GM12865 (cell line): ENCODE results near the gene SHCBP1L.

Source experiments
- DNase-seq: peaks from one replicate; pipeline ENCODE4 v3.0.0; 2010; ENCODE audit warnings: low read depth
- H3K4me3 ChIP-seq: 2 replicates; pipeline ENCODE4 v1.5.1; 2011; ENCODE audit warnings: mild to moderate bottlenecking, low read depth, low read length, control low read depth
- CTCF ChIP-seq: IDR thresholded peaks from 2 replicates; pipeline ENCODE4 v1.5.1; 2011; ENCODE audit warnings: low read length, control low read depth, low read depth, inconsistent platforms; ENCODE audit not compliant: insufficient read depth; ENCODE audit errors: missing control alignments

Gene SHCBP1L

GRCh38 chr1:182863940-182864339, 89.0 kb downstream of the SHCBP1L start:
- no peak for TF ChIP-seq CTCF
- DNase-seq: no peak
- H3K4me3 ChIP-seq: no peak overlapping the region

- TF ChIP-seq CTCF: no peak
- DNase-seq: no peak
- no peak overlapping the region for H3K4me3 ChIP-seq
Measured at GRCh38 chr1:182862827-182863226, 90.1 kb downstream of the SHCBP1L start.

- no peak overlapping the region for H3K4me3 ChIP-seq
- DNase-seq: no peak
- TF ChIP-seq CTCF: no peak
Measured at GRCh38 chr1:182861994-182862393, 91.0 kb downstream of the SHCBP1L start.

- no peak for TF ChIP-seq CTCF
- no peak overlapping the region for H3K4me3 ChIP-seq
- DNase-seq: no peak
Measured at GRCh38 chr1:182860658-182861057, 92.3 kb downstream of the SHCBP1L start.

GRCh38 chr1:182857212-182857611, 95.8 kb downstream of the SHCBP1L start:
- DNase-seq: no peak
- TF ChIP-seq CTCF: no peak
- H3K4me3 ChIP-seq: no peak overlapping the region

- TF ChIP-seq CTCF: no peak
- no peak for DNase-seq
- H3K4me3 ChIP-seq: no peak overlapping the region
Measured at GRCh38 chr1:182855911-182856310, 97.1 kb downstream of the SHCBP1L start.

- DNase-seq: no peak
- no peak overlapping the region for H3K4me3 ChIP-seq
- TF ChIP-seq CTCF: no peak
Measured at GRCh38 chr1:182851825-182852224, 101.1 kb downstream of the SHCBP1L start.
